Measurements from ENCODE around the gene CDAN1. TPM values are rescaled to one million over a fixed set of nuclear protein-coding genes. Genes with fewer than 3 reads are reported as not detected.
A peak's percentile ranks its signal among the peaks of the same experiment; 100 is the strongest.
"Not testable (repeated sequence)": the region's sequence is repeated elsewhere in the genome, so short reads cannot be mapped to it uniquely, and the experiment has no call there.

Gene CDAN1, protein sequence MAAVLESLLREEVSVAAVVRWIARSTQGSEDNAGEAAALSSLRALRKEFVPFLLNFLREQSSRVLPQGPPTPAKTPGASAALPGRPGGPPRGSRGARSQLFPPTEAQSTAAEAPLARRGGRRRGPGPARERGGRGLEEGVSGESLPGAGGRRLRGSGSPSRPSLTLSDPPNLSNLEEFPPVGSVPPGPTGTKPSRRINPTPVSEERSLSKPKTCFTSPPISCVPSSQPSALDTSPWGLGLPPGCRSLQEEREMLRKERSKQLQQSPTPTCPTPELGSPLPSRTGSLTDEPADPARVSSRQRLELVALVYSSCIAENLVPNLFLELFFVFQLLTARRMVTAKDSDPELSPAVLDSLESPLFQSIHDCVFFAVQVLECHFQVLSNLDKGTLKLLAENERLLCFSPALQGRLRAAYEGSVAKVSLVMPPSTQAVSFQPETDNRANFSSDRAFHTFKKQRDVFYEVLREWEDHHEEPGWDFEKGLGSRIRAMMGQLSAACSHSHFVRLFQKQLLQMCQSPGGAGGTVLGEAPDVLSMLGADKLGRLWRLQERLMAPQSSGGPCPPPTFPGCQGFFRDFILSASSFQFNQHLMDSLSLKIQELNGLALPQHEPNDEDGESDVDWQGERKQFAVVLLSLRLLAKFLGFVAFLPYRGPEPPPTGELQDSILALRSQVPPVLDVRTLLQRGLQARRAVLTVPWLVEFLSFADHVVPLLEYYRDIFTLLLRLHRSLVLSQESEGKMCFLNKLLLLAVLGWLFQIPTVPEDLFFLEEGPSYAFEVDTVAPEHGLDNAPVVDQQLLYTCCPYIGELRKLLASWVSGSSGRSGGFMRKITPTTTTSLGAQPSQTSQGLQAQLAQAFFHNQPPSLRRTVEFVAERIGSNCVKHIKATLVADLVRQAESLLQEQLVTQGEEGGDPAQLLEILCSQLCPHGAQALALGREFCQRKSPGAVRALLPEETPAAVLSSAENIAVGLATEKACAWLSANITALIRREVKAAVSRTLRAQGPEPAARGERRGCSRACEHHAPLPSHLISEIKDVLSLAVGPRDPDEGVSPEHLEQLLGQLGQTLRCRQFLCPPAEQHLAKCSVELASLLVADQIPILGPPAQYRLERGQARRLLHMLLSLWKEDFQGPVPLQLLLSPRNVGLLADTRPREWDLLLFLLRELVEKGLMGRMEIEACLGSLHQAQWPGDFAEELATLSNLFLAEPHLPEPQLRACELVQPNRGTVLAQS
- total RNA-seq = 10.9 TPM

DNA sequence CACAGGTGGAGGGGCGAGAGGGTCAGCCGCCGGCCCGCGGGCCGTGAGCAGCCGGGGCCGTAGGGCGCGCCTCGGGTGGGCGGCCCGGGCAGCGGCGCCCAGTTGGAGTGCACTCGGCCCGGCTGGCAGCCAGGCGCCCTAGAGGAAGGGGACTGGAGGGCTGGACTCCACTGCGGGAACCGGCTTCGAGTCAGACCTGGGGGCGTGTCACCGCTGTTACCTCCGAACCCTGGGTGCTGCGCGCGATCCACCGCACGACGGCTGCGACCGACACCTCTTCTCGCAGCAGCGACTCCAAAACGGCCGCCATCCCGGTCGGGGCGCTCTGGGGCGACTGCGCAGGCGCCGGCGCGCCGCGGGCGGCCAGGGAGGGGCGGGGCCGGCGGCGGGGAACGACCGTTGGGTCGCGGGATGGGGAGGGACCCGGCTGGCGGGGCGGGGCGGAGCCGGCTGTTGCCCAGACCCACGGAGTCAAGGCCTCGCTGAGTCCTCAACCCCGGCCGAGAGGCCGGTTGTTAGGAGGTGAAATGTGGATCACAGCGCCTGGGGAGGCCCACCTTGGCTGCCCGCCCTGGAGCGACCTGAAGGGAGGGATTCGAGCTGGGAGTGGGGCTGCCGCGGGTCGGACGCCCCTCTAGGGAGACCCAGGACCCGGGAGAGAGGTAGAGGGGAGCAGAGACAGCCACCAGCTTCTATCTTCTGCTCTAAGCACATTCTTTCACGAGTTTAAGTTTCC is at the start of gene CDAN1:
CDAN1 (minus strand) TSS at position 336 of the 736 bp plus-strand sequence; CDS start at position 310, 26 bp downstream.
- peak; percentile 84 for DNase-seq

DNA sequence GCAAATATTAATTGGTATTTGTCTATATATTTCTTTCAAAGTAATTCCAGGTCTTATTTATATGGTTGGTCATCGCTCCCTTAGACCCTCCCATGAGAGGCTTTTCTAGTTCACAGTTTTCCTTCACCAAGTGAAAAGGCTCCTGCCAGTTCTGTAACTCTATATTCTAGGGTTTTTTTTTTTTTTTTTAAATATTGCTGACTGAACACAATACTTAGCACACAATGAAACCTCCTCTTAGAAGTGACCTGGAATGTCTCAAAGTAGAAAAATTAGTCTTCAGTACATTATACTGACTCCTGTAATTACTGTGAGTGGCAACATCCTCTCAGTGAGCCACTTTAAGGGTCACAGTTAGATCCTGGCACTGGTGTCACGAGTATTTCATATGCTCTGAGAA is 48.6 kb upstream of the CDAN1 start:
- no peak for DNase-seq

DNA sequence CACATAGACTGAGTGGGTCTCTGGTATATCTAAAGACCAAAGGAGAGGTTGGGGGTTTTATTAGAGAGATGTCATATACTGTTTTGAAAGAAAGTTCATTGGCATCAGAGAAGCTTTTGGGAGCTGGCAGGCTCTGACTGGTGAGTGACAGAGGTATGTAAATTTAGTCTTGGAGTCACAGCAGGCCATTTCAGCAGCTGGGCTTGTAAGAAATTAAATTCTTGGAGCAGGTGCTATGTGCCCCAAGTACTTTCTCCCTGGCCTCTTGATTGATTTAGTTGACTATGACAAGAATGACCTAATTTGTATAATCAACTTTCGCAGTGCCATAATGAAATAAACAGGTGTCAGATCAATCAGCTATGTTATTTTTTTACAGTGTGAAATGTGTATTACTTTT is 47.8 kb upstream of the CDAN1 start:
- no peak for DNase-seq

DNA sequence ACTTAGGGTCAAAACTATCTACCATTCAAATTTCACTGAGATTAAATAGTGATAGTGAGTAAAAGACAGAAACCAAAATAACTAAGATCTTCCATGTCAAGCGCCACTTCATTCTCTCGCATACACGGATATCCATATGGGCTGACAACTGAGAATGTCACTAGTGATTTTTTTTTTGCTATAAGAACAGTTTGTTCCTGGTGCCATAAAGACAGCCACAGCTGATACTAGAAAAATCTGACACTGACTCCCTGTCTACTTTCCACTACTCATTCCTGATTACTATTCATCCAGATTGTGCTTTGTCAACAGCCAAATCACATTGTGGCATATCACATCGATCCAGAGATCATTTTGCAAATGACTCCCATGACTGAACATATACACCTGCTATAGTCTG is 45.8 kb upstream of the CDAN1 start:
- DNase-seq = no peak

DNA sequence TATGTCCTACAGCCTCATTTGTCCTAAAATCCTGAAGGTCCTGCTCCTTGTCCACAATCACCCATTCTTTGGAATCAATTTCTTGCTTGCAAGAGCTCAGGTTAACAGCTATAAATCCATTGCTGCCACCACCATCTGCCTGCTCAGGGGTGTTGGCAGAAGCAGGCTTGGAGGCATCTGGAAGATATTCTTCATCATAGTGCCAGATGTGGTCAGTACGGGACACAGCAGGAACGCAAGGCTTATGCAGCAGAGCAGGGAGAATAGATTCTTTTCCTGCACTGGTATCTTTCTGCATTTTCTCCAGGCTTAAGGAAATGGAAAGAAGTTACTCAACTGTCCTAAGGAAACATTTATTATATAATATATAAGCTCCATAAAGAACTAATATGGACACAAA is 38.5 kb upstream of the CDAN1 start:
- no peak for DNase-seq

DNA sequence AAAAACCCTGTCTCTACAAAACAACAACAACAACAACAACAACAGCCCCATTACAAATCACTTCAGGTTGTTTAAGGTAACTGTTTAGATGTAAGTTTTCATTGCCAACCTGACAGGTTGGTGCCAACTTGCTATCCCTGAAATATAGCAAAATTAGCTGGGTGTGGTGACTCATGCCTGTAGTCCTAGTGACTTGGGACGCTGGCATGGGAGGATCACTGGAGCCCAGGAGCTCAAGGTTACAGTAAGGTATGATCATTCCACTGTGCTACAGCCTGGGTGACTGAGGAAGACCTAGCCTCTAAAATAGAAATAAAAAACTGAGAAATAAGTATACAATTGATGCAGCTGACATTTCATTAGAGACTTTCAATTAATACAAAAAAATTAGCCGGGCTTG is 36.0 kb upstream of the CDAN1 start:
- DNase-seq = no peak

DNA sequence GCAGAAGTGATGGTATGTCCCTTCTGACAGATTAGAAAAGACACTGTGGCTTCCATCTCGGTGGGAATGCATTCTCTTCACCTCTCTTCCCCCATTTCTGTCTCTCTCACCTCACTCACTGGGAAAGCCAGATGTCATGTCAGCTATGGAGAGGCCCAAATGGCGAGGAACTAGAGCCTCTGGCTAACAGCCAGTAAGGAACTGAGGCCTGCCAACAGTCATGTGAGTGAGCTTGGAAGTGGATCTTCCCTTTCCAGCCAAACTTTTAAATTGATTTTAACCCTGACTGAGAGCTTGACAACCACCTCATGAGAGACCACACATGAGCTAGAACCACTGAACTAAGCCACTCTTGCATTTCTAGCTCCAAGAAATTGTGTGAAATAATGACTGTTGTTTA is 35.2 kb upstream of the CDAN1 start:
- DNase-seq = no peak

DNA sequence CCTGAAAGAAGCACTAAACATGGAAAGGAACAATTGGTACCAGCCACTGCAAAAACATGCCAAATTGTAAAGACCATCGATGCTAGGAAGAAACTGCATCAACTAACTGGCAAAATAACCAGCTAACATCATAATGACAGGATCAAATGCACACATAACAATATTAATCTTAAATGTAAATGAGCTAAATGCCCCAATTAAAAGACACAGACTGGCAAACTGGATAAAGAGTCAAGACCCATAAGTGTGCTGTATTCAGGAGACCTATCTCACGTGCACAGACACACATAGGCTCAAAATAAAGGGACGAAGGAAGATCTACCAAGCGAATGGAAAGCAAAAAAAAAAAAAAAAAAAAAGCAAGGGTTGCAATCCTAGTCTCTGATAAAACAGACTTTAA is 29.2 kb upstream of the CDAN1 start:
- not testable (repeated sequence) for DNase-seq

DNA sequence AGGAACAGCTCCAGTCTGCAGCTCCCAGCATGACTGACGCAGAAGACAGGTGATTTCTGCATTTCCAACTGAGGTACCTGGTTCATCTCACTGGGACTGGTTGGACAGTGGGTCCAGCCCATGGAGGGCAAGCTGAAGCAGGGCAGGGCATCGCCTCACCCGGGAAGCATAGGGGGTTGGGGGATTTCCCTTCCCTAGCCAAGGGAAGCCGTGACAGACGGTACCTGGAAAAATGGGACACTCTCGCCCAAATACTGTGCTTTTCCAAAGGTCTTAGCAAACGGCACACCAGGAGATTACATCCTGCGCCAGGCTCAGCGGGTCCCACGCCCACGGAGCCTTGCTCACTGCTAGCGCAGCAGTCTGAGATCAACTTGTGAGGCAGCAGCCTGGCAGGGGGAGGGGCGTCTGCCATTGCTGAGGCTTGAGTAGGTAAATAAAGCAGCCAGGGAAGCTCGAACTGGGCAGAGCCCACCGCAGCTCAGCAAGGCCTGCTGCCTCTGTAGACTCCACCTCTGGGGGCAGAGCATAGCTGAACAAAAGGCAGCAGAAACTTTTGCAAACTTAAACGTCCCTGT is 27.3 kb upstream of the CDAN1 start:
- not testable (repeated sequence) for DNase-seq

DNA sequence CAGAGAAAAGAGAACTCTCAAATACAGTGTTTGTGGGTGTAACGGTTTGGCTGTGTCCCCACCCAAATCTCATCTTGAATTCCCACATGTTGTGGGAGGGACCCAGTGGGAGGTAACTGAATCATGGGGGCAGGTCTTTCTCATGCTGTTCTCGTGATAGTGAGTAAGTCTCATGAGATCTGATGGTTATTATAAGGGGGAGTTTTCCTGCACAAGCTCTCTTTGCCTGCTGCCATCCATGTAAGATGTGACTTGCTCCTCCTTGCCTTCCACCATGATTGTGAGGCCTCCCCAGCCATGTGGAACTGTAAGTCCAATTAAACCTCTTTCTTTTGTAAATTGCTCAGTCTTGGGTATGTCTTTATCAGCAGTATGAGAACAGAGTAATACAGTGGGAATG is 24.9 kb upstream of the CDAN1 start:
- not testable (repeated sequence) for DNase-seq

DNA sequence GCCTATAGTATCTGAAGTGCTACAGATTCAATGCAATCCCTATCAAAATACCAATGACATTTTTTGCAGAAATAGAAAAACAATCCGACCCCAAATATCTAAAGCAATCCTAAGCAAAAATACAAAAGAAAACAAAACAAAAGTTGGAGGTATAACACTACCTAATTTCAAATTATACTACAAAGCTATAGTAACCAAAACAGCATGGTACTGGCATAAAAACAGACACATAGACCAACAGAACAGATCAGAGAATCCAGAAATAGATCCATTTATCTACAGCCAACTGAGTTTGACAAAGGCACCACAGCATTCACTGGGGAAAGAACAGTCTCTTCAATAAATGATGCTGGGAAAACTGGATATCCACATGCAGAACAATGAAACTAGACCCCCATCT is 23.8 kb upstream of the CDAN1 start:
- no peak for DNase-seq

DNA sequence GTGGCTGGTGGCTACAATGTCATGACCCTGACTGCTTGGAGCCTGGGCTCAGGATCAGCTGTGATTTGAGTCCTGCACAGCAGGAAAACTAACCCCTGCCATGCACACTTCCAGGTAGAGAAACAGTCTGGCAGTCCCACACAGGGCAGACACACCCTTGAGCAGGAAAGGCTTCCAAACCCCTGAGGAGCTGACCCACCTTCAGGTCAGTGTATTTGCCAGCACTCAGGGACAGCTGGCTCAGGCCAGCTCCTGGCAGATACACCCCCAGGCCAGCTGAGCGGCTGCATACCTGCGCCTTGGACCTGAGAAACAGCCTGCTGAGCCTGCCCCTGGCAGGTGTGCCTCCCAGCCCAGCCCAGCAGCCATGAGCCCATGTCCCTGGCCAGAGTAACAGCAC is 22.2 kb upstream of the CDAN1 start:
- DNase-seq = no peak

DNA sequence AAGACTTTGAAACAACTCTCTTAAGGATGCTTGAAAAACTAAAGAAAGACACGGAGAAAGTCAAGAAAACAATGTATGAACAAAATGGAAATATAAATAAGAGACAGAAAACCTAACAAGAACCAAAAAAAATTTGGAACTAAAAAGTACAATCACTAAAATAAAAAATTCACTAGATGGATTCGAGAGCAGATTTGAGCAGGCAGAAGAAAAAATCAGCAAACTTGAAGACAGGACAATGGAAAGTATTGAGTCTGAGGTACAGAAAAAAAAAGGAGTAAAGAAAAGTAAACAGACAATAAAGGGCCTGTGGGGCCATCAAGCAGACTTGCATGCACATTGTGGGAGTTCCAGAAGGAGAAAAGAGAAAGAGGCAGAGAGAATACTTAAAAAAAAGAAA is 13.4 kb upstream of the CDAN1 start:
- DNase-seq = no peak

DNA sequence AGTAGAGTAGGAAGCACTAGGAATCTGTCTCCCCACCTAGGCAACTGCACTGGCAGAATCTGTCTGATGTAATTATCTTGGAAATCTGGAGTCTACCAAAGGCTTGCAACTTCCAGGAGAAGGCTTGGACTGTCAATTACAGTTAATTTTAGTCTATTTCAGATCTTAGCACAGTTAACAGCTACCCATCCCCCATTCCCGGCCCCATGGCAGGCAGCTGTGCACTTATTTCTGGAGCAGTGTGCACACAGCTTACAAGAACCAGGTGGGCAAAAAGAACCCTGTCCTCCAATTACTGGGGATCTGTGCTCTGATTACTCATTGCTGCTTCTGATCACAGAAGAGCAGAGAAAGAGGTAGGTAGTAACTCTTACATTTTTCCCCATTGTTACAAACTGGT is 12.3 kb upstream of the CDAN1 start:
- no peak for DNase-seq

DNA sequence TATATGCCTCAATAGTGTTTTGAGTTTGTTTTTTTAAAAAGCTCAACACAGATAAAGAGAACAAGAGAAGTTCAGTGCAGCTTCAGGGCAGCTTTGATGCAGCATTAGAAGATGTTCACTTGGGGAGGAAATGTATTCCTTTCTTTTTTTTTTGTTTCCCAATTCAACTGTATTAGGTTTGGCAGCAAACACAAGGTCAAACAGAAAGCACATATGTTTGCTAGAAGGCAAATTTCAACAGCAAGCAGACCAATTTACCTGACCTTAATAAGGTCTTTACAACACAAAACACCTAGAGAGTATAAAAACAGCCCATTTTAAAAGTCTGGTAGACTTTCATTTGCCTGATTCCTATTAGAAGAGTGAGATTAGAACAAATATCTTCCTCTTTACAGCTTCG is 7.3 kb upstream of the CDAN1 start:
- no peak for DNase-seq

DNA sequence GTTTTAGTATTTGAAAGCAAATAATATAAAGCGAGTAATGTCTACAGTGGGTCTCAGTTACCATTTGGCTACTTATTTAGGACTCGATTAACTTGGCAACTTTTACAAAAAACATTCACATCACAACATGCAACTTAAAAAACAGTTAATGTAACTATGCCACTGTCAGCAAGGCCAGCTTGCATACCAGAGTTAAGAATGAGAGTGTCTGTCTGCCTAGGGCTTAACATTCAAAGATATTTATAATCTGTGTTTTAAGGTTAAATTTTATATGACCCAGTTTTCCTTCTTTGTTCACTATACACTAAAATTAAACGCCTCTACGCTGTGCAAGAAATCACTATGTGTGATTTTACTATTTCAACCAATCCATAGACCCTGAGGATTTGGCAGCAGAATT is 5.2 kb upstream of the CDAN1 start:
- DNase-seq = no peak

DNA sequence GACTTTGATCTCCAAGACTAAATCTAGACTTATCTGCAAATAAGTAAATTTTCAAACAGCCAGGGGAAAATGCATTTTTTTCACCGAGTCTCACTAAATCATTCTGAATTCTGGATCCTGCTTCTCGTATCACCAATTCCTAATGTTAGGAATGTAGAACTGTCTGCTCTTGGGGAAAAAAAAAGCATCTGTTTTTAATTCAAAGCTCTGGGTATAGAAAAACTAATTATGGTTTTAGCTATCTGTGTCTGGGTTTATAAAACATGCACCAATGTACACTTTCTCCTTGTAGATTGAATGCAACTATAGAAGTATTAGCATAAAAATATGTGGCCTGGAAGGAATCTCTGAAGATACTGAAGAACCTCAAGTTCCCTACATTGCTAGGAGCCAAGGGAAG is 4.8 kb upstream of the CDAN1 start:
- no peak for DNase-seq

DNA sequence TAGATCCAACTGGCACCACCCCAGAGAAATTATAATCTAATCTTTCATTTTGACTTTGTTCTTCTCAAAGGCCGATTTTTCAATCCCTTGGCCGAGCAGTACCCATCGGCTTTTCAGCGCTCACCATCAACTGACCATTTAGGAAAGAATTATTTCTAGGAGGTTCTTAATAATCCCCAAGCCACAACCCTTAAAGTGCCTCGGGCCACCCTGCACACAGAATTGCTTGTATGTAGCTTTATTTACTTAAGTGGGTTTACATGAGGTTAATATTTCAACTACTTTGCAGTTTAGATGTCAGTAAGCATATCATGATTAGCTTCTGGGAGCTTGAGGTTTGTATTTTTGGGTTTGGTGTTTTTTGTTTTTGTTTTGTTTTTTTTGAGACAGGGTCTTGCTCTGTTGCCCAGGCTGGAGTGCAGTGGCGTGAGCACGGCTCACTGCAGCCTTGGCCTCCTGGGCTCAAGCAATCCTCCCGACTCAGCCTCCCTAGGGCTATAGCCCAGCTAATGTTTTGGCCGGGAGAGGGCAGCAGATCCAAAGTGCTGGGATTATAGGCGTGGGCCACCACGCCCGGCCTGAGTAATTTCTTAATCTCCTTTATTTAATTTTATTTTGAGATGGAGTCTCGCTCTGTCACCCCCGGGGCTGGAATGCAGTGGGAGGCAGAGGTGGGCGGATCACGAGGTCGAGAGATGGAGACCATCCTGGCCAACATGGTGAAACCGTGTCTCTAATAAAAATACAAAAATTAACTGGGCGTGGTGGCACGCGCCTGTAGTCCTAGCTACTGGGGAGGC is 801 bp upstream of the CDAN1 start:
- DNase-seq = no peak

DNA sequence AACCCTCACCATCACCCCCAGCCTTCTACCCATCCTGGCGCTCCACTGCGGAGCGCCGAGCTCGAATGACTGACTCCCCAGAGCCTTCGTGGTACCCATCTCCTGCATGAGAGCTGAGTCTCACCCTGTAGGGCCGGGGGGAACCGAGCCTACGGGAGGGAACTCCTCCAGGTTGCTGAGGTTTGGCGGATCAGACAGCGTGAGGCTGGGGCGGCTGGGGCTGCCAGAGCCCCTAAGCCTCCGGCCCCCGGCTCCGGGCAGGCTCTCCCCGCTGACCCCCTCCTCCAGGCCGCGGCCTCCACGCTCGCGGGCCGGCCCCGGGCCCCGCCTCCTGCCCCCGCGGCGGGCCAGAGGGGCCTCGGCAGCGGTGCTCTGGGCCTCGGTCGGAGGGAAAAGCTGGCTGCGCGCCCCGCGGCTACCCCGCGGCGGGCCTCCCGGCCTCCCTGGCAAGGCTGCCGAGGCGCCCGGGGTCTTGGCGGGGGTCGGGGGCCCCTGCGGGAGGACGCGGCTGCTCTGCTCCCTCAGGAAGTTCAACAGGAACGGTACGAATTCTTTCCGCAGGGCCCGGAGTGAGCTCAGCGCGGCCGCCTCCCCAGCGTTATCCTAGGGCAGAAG is 643 bp downstream of the CDAN1 start:
- no peak for DNase-seq

DNA sequence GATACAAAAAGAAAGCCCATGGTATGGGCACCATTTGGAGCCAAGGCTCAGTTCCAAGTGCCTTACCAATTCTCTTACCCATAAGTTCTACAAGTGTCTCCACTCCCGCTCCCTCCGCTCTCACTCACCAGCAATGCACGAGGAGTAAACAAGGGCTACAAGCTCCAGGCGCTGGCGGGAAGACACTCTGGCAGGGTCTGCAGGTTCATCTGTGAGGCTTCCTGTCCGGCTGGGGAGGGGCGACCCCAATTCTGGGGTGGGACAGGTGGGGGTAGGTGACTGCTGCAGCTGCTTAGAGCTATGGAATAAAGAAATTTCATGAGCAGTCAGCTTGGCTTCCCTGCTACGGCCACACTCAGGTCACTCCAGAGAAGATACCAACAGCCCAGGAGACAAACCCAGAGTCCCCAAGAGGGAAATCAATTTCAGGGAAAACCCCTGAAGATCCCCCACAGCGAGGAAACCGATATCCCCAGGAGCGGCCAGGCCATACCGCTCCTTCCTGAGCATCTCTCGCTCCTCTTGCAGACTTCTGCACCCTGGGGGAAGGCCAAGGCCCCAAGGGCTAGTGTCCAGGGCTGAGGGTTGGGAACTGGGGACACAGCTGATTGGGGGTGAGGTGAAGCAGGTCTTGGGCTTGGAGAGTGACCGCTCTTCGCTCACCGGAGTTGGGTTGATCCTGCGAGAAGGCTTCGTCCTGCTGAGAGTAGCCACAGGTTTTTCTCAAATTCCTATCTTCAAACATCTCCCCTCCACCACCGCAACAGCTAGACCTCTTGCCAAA is 1.4 kb downstream of the CDAN1 start:
- no peak for DNase-seq
